Duodenal mucosa (tissue), 2 donors: ENCODE measurements around the gene F9.

ENCODE experiments used
- H3K27ac ChIP-seq: one replicate; pipeline ENCODE4 v1.7.0; 2013; ENCODE audit warnings: low read depth, low read length
- H3K27me3 ChIP-seq, 2 donors: one replicate each; pipeline ENCODE4 v1.7.0; 2013; ENCODE audit warnings: low read length in 2 of 2, control low read depth in 1 of 2; ENCODE audit not compliant: insufficient read depth in 2 of 2, control insufficient read depth in 1 of 2
- H3K36me3 ChIP-seq, 2 donors: one replicate each; pipeline ENCODE4 v1.7.0; 2013; ENCODE audit warnings: low read length in 2 of 2, control low read depth in 1 of 2; ENCODE audit not compliant: insufficient read depth in 2 of 2, control insufficient read depth in 1 of 2
- H3K4me1 ChIP-seq, 2 donors: one replicate each; pipeline ENCODE4 v1.7.0; 2013; ENCODE audit warnings: low read length in 2 of 2, control low read depth in 1 of 2; ENCODE audit not compliant: insufficient read depth in 2 of 2, control insufficient read depth in 1 of 2
- H3K4me3 ChIP-seq, 2 donors: one replicate each; pipeline ENCODE4 v1.7.0; 2013; ENCODE audit warnings: low read length in 2 of 2, low read depth in 1 of 2
- H3K9ac ChIP-seq, 2 donors: one replicate each; pipeline ENCODE4 v1.7.0; 2013; ENCODE audit warnings: low read length in 2 of 2, low read depth in 1 of 2
- H3K9me3 ChIP-seq, 2 donors: one replicate each; pipeline ENCODE4 v1.7.0; 2013; ENCODE audit warnings: low read length in 2 of 2, control low read depth in 1 of 2; ENCODE audit not compliant: control insufficient read depth in 1 of 2

F9 gene

DNA sequence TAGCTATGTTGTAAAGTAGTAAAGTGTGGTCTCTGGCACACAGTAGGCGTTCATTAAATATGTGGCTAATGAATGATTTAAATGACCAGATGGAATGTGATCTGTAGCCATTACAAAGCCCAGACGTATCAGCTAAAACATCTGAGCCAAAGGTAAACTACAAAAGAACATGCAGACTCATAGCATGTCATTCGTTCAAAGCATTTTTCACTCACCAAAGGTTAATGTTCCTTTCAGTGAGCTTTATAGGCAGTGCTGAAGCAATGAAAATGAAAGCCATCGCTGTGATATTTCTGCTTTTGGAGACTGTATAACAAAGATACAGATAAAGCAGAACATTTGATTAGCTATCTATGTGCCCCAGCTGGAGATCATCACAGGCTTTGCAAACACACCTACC is 50.5 kb downstream of the F9 start:
- H3K9ac ChIP-seq = no peak overlapping the region
- no peaks in the 10 kb centered on the region for H3K36me3 ChIP-seq
- H3K4me1 ChIP-seq = no peaks in the 10 kb centered on the region
- H3K27me3 ChIP-seq = no peaks in the 10 kb centered on the region
- no peak overlapping the region for H3K4me3 ChIP-seq
- no peak overlapping the region for H3K27ac ChIP-seq
- H3K9me3 ChIP-seq = no peaks in the 10 kb centered on the region

- Histone ChIP-seq H3K27me3 (no peaks in the 10 kb centered on the region), H3K9me3 (no peaks in the 10 kb centered on the region), H3K27ac (no peak overlapping the region), H3K4me3 (no peak overlapping the region), H3K36me3 (no peaks in the 10 kb centered on the region), H3K4me1 (no peaks in the 10 kb centered on the region), H3K9ac (no peak overlapping the region)
Measured at GRCh38 chrX:139585613-139586012, 55.1 kb downstream of the F9 start.

DNA sequence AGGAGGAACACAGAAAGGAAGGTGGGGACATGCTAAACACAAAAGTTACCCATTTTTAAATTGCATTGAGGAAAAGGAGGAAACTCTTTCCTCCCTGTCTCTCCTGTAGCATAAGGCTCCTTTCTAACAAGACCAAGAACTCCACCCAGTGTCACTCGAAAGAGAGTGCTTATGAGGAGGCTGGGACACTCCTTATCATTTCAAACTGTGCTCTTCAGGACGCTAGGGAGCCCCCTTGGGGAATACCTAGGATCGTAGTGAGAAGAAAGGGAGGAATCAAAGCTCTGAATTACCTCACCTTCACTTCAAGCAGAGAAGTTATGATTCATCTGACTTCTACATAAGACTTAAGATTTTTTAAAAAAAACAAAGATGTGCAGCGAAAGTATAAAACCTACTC is 65.5 kb downstream of the F9 start:
- H3K4me1 ChIP-seq = no peaks in the 10 kb centered on the region
- H3K36me3 ChIP-seq = no peaks in the 10 kb centered on the region
- H3K4me3 ChIP-seq = no peak overlapping the region
- H3K27ac ChIP-seq = no peak overlapping the region
- H3K27me3 ChIP-seq = no peaks in the 10 kb centered on the region
- no peaks in the 10 kb centered on the region for H3K9me3 ChIP-seq
- H3K9ac ChIP-seq = no peak overlapping the region

- Histone ChIP-seq H3K27ac (no peak overlapping the region), H3K9ac (no peak overlapping the region), H3K36me3 (no peaks in the 10 kb centered on the region), H3K4me3 (no peak overlapping the region), H3K4me1 (no peaks in the 10 kb centered on the region), H3K9me3 (no peaks in the 10 kb centered on the region), H3K27me3 (no peaks in the 10 kb centered on the region)
Measured at GRCh38 chrX:139600105-139600504, 69.6 kb downstream of the F9 start.
